22Rv1 (cell line): ENCODE measurements around the gene ZCCHC7.

Experiments
- CTCF ChIP-seq: fragments of 450-650 bp; IDR thresholded peaks from 2 replicates; pipeline ENCODE4 v1.5.1; 2017; ENCODE audit warnings: mild to moderate bottlenecking
- ZFX ChIP-seq: fragments of 450-650 bp; IDR thresholded peaks from 2 replicates; pipeline ENCODE4 v1.6.1; 2017; ENCODE audit warnings: antibody characterized with exemption, borderline replicate concordance

- no peak for TF ChIP-seq CTCF
- TF ChIP-seq ZFX, result no peak
Measured at GRCh38 chr9:37273595-37273994, 153.2 kb downstream of the ZCCHC7 start.
